ENCODE measurements around the gene PTPN13. TPM values are rescaled to one million over a fixed set of nuclear protein-coding genes. Genes with fewer than 3 reads are reported as not detected.

Gene PTPN13
- total RNA-seq, 2 donors from 2014 or later = 9.1 to 26.7 TPM

- Histone ChIP-seq H3K27me3 (no peaks in the 10 kb centered on the region), H3K4me3 (no peak overlapping the region), H3K9me3 (no peaks in the 10 kb centered on the region), H3K36me3 (replicated peaks in 1 of 2; ENCODE audit: insufficient read depth in 1 of 2, low read depth in 2 of 2) (no peaks in the 10 kb centered on the region), H3K27ac (no peak overlapping the region), H3K4me1 (no peaks in the 10 kb centered on the region)
- DNase-seq (no peak), ATAC-seq (no peak)
- intact Hi-C loops (cut with DNase I) = no loop called here
- WGBS, 2 donors = 88 to 96% methylated on average over 5 to 8 of the region's 8 CpGs
- no peak for TF ChIP-seq CTCF (IDR thresholded peaks at IDR 0.05)
- no peak for TF ChIP-seq POLR2A (IDR thresholded peaks at IDR 0.05)
These were observed 197.0 kb downstream of the PTPN13 start for GRCh38 chr4:86791126-86791525.

GRCh38 chr4:86809809-86810208 is 215.7 kb downstream of the PTPN13 start:
- WGBS, 2 donors = 93 to 95% methylated on average over 3 of the region's 3 CpGs
- TF ChIP-seq POLR2A (IDR thresholded peaks at IDR 0.05) (no peak), CTCF (IDR thresholded peaks at IDR 0.05) (no peak)
- no peaks in the 10 kb centered on the region for H3K27me3 ChIP-seq
- no peak overlapping the region for H3K4me3 ChIP-seq
- DNase-seq = no peak
- no peak overlapping the region for H3K27ac ChIP-seq
- no peak for ATAC-seq
- H3K4me1 ChIP-seq = no peaks in the 10 kb centered on the region
- intact Hi-C loops (cut with DNase I) = no loop called here
- H3K9me3 ChIP-seq = no peaks in the 10 kb centered on the region
- H3K36me3 ChIP-seq (replicated peaks in 1 of 2; ENCODE audit: insufficient read depth in 1 of 2, low read depth in 2 of 2) = peaks cover 0 to 6% of the 10 kb centered on the region in 2 donors

GRCh38 chr4:86810847-86811246 is 216.7 kb downstream of the PTPN13 start:
- TF ChIP-seq POLR2A (IDR thresholded peaks at IDR 0.05) (no peak), CTCF (IDR thresholded peaks at IDR 0.05) (no peak)
- Histone ChIP-seq H3K36me3 (replicated peaks in 1 of 2; ENCODE audit: insufficient read depth in 1 of 2, low read depth in 2 of 2) (peaks cover 0 to 6% of the 10 kb centered on the region in 2 donors), H3K4me1 (no peaks in the 10 kb centered on the region), H3K9me3 (peaks cover 0 to 8% (median 0%) of the 10 kb centered on the region in 3 donors), H3K27me3 (no peaks in the 10 kb centered on the region), H3K4me3 (no peak overlapping the region), H3K27ac (no peak overlapping the region)
- intact Hi-C loops (cut with DNase I) = no loop called here
- 93 to 96% methylated on average over 3 of the region's 3 CpGs for WGBS, 2 donors
- ATAC-seq = no peak
- DNase-seq = no peak

- 74 to 94% methylated on average over 1 of the region's 1 CpG for WGBS, 2 donors
- Histone ChIP-seq H3K27me3 (no peaks in the 10 kb centered on the region), H3K4me1 (no peaks in the 10 kb centered on the region), H3K36me3 (replicated peaks in 1 of 2; ENCODE audit: insufficient read depth in 1 of 2, low read depth in 2 of 2) (no peaks in the 10 kb centered on the region), H3K4me3 (no peak overlapping the region), H3K9me3 (peaks cover 0 to 8% (median 0%) of the 10 kb centered on the region in 3 donors), H3K27ac (no peak overlapping the region)
- intact Hi-C loops (cut with DNase I) = no loop called here
- DNase-seq = no peak
- no peak for ATAC-seq
- TF ChIP-seq CTCF (IDR thresholded peaks at IDR 0.05) = no peak
These were observed 221.5 kb downstream of the PTPN13 start for GRCh38 chr4:86815653-86816052.

GRCh38 chr4:86816501-86817273 is 222.6 kb downstream of the PTPN13 start:
- no peak overlapping the region for H3K27ac ChIP-seq
- TF ChIP-seq POLR2A (IDR thresholded peaks at IDR 0.05) = no peak
- TF ChIP-seq CTCF (IDR thresholded peaks at IDR 0.05) = no peak
- no peaks in the 10 kb centered on the region for H3K4me1 ChIP-seq
- H3K27me3 ChIP-seq = no peaks in the 10 kb centered on the region
- no peak overlapping the region for H3K4me3 ChIP-seq
- WGBS, 2 donors = 66 to 78% methylated on average over 9 of the region's 9 CpGs
- H3K36me3 ChIP-seq (replicated peaks in 1 of 2; ENCODE audit: insufficient read depth in 1 of 2, low read depth in 2 of 2) = no peaks in the 10 kb centered on the region
- DNase-seq = peak in 1 of 4 donors; percentile 9
- ATAC-seq = no peak
- peaks cover 0 to 8% (median 0%) of the 10 kb centered on the region in 3 donors for H3K9me3 ChIP-seq
- intact Hi-C loops (cut with DNase I) = no loop called here
